Thoracic aorta (tissue), 2 donors: ENCODE data around the gene CNNM2. TPM values are rescaled to one million over a fixed set of nuclear protein-coding genes. Genes with fewer than 3 reads are reported as not detected.
A peak's percentile ranks its signal among the peaks of the same experiment; 100 is the strongest.

Source experiments
- ATAC-seq: fragments of 150-250 bp; one replicate; pipeline ENCODE4 v1.8.0; 2017; ENCODE audit warnings: low read depth; ENCODE audit not compliant: insufficient number of reproducible peaks, low FRiP score
- DNase-seq: peaks from one replicate; pipeline ENCODE4 v3.0.0-alpha.2; 2020; ENCODE audit warnings: low spot score
- H3K27ac ChIP-seq, 2 donors: fragments of 200-600 bp; sonication (generic); 1 replicate in 1 of 2; 2 replicates in 1 of 2; pipeline ENCODE4 v1.5.1; 2016; ENCODE audit warnings: mild to moderate bottlenecking in 2 of 2, moderate library complexity in 2 of 2
- H3K27me3 ChIP-seq: fragments of 200-600 bp; sonication (generic); replicated peaks from 2 replicates; pipeline ENCODE4 v1.6.0; 2016; ENCODE audit warnings: mild to moderate bottlenecking; ENCODE audit not compliant: insufficient read depth
- H3K36me3 ChIP-seq: fragments of 200-600 bp; sonication (generic); one replicate; pipeline ENCODE4 v1.5.1; 2016
- H3K4me1 ChIP-seq, 2 donors: fragments of 200-600 bp; sonication (generic); 1 replicate in 1 of 2; 2 replicates in 1 of 2; pipeline versions ENCODE4 v1.5.1 to v1.6.0; 2016; ENCODE audit warnings: low read depth in 2 of 2, mild to moderate bottlenecking in 1 of 2; ENCODE audit not compliant: control insufficient read depth in 1 of 2
- H3K4me3 ChIP-seq: fragments of 200-600 bp; sonication (generic); 2 replicates; pipeline ENCODE4 v1.5.1; 2016; ENCODE audit warnings: mild to moderate bottlenecking
- H3K9me3 ChIP-seq: fragments of 200-600 bp; sonication (generic); 2 replicates; pipeline ENCODE4 v1.5.1; 2016
- CTCF ChIP-seq: fragments of 200-600 bp; sonication (generic); IDR thresholded peaks from one replicate; pipeline ENCODE4 v1.5.1; 2019; ENCODE audit warnings: antibody characterized with exemption
- total RNA-seq, 2 donors: library from RNA; depleted of rRNA; stranded (reverse); fragments of >200 nt; gene quantifications; one replicate each; pipeline versions ENCODE4 v1.1.0 to v1.2.3, GENCODE V29; 2016

The CNNM2 gene
- total RNA-seq, 2 donors from 2014 or later: 12.2 to 24.5 TPM

- Histone ChIP-seq H3K27me3 (no peaks in the 10 kb centered on the region), H3K36me3 (no peaks in the 10 kb centered on the region), H3K9me3 (no peaks in the 10 kb centered on the region), H3K4me3 (no peak overlapping the region), H3K27ac (peak overlapping the region; percentile 89 to 90), H3K4me1 (peaks cover 27 to 52% of the 10 kb centered on the region in 2 donors)
- TF ChIP-seq CTCF: no peak
- ATAC-seq (no peak), DNase-seq (no peak)
Measured at GRCh38 chr10:103045961-103046360, 127.9 kb downstream of the CNNM2 start.

- no peaks in the 10 kb centered on the region for H3K9me3 ChIP-seq
- H3K27ac ChIP-seq: peak overlapping the region; percentile 89 to 90
- no peak for TF ChIP-seq CTCF
- DNase-seq (no peak), ATAC-seq (no peak)
- no peak overlapping the region for H3K4me3 ChIP-seq
- H3K4me1 ChIP-seq: peaks cover 26 to 41% of the 10 kb centered on the region in 2 donors
- H3K27me3 ChIP-seq: no peaks in the 10 kb centered on the region
- H3K36me3 ChIP-seq: no peaks in the 10 kb centered on the region
Measured at GRCh38 chr10:103047381-103047780, 129.3 kb downstream of the CNNM2 start.

DNA sequence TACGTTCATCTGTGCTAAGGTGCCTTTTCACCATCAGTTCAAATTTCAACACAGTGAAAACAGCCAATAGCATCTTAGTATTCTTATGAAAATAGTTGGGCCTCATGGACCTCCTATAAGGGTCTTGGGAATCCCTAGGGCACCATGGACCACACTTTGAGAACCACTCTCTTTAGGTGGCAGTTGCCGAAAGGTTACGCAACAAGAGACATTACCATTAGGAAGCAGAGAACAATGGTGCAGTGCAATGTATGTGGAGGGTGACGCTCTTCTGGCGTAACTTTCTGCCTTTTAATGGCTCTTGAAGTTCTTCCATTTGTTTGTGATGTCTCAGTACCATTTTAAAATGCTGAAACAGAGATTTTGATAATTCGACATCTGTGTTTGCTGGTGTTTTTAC, 131.1 kb downstream of the CNNM2 start:
- H3K36me3 ChIP-seq: no peaks in the 10 kb centered on the region
- DNase-seq: no peak
- H3K4me3 ChIP-seq: no peak overlapping the region
- no peak overlapping the region for H3K27ac ChIP-seq
- no peaks in the 10 kb centered on the region for H3K27me3 ChIP-seq
- H3K9me3 ChIP-seq: no peaks in the 10 kb centered on the region
- TF ChIP-seq CTCF: no peak
- no peak for ATAC-seq
- H3K4me1 ChIP-seq: peaks cover 17 to 36% of the 10 kb centered on the region in 2 donors

DNA sequence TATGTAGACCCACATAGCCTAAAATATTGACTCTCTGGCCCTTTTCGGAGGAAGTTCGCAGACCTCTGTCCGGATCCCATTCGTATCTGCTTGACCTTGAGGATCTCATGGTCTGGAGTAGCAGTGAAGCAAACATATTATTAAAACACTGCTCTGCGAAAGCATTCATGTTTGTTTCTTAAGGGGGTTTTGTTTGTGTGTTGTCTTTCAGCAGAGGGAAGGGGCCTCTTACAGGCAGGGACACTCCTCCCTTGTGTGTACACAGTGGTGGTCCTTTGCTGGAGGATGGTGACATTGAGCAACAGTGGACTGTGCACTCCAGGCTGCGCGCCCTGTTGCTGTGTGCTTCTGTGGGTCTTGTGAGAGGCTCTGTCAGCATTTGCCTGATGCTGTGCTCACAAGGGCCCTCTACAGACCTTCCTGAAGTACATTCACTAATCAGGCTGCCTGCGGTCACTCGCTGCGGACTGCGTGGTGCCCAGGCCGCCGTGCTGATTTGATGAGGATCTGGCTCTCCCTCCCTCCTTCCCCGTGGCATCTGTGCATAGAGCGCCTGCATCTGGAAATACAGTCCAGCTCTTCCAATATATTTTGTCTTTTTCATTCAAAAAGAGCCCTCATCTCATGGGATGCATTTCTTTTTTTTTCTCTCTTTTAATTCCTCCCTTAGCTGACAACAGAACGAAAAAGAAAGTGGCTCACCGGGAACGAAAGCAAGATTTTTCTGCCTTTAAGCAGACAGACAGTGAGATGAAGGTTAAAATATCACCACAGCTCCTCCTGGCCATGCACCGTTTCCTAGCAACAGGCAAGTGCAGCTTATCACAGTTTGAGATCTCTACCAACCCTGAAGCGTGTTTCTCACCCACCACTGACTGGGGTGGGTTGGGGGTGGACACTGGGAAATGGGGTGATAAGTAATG, 135.8 kb downstream of the CNNM2 start:
- peak overlapping the region; percentile 67 for H3K4me3 ChIP-seq
- ATAC-seq (no peak), DNase-seq (no peak)
- H3K27me3 ChIP-seq: no peaks in the 10 kb centered on the region
- TF ChIP-seq CTCF: peak; percentile 55
- peak overlapping the region; percentile 50 to 56 for H3K27ac ChIP-seq
- H3K9me3 ChIP-seq: no peaks in the 10 kb centered on the region
- H3K4me1 ChIP-seq: peaks cover 13 to 38% of the 10 kb centered on the region in 2 donors
- no peaks in the 10 kb centered on the region for H3K36me3 ChIP-seq

DNA sequence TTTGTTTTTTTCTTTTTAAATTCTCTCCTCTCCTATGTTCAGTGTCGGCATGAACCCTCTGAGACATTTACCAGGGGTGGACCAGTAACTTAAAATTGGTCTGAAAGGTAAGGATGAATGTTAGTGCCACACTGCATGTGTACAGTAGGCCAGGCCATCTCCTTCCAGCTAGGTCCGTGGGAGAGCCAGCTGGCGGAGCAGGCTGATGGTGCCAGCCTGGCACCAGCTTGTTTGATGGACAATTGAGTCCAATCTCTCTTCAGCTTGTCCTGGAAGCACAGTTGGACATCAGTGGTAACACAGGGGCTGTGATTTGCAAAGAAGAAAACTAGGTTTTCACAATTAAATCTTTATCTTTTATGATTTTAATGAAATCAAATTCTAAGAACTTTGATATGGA, 136.5 kb downstream of the CNNM2 start:
- H3K4me1 ChIP-seq: peaks cover 13 to 40% of the 10 kb centered on the region in 2 donors
- no peaks in the 10 kb centered on the region for H3K27me3 ChIP-seq
- no peak for TF ChIP-seq CTCF
- peak overlapping the region; percentile 67 for H3K4me3 ChIP-seq
- no peak for DNase-seq
- H3K9me3 ChIP-seq: no peaks in the 10 kb centered on the region
- H3K27ac ChIP-seq: peak overlapping the region in 1 of 2 donors; percentile 50
- H3K36me3 ChIP-seq: no peaks in the 10 kb centered on the region
- ATAC-seq: no peak
